NCI-H774 (cell line): Measurements from ENCODE around the gene COX5A.
"Not testable (repeated sequence)": the region's sequence is repeated elsewhere in the genome, so short reads cannot be mapped to it uniquely, and the experiment has no call there.

Experiments
- DNase-seq: peaks from one replicate; lab custom pipeline; 2025; lab: John Stamatoyannopoulos, UW

The COX5A gene

DNA sequence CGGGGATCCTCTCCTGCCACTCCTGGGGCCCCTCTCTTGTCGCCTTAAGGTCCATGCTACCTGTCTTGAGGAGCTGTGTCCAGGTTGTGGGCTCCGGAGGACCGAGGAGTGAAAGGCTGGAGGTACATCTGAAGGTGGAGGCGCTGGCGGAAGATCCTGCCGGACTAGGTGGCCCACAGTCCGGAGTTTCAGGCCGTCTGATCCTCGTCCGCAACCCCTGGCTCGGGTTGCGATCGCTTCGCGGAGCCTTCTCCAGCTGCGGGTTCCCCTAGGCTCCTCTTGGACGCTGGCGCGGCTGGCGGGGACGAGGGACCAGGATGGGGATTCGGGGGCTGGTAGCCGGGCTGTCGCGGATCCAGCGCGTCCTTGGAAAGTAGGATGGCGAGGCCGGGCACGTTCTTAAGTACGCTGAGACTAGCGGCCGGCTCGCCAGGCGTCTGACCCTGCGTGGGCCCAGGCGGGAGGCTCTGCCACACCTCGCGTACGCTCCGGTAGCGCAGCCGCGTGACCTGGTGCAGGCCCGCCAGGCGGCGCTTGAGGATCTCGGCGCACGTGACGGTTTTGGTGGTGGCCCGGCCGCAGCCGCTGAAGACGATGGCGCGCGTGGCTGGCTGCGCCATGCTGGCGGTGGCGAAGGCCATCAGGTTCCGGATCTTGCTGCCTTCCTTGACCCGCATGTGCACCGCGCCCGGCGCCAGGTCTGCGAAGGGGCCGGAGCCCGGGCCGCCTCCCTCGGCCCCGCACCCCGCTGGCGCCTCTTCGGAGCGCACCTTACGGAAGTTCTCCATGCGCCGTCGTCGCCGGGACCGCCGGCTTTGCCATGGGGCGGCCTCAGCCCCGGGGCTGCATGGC lies 18.1 kb upstream of the COX5A start:
- DNase-seq: peak; percentile 51

GRCh38 chr15:74955017-74955416 lies 17.1 kb upstream of the COX5A start:
- no peak for DNase-seq

DNA sequence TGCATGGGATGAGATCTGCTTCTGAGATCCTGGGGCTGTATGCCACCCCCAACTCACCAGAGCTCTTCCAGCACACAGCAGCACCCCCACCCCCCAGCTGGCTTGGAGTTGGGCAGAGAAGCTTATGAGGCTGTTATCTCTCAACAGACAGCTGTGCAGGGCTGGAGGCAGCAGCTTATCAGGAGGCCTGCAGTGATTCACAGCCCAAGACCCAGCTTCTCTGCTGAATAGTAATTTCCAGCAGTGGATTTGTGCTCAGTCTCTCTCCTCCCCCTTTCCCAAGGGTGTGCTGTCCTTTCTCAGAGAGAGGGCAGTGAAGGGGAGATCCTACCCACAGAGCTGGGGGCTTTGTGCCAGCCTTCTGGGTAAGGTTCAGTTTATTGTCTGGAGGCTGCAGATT lies 16.6 kb upstream of the COX5A start:
- DNase-seq: no peak

DNA sequence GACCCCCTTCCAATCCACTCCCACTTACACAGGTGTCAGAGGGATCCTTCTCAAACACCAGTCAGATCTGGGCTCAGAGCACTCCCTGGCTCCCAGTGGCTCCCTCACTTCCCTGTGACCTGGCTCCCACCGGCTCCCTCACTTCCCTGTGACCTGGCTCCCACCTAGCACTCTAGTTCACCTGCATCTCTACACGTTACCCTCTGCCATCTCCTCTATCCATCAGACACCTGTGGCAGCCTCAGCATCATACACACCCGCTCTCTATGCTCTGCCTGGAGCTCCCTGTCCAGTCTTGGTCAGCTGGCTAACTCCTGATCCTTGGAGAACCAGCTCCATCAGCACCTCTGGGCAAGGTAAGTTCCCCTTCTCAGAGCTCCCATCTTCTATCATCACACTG lies 13.1 kb upstream of the COX5A start:
- DNase-seq: no peak

DNA sequence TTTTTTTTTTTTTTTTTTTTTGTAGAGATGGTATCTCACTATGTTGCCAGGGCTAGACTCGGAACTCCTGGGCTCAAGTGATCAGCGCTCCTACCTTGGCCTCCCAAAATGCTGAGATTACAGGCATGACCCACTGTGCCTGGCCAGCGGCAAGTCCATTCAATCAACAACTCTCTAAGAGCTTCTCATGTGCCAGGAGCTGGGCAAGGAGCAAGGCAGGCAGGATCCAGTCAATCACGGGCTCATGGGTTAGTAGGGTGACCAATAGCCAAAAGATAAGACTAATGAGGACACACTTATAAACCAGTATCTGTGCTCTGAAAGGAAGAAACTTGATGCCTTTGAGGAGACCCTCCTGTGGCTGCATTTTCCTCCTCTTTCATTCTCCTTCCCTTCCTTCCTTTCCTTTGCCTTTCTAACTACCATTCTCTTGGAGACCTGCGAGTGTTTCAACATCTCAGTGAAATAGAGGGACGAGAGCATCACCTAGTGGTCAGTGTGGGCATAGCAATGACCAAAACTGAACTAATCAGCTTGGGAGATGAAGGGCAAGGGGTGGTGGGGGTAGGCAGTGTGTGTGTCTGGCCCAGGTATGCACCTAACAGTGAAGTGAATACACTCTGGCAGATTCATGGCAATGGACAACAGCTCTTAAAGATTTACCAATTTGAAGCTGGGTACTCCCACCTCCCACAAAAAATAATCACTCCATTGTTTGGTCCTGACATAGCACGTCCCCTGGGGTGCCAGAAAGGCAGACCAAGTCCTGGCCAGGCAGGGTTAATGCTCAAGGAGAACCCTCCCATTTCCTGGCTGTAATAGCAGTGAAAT lies 12.4 kb upstream of the COX5A start:
- DNase-seq: peak; percentile 41

- DNase-seq: no peak
These were observed 642 bp downstream of the COX5A start for GRCh38 chr15:74937272-74937589.

DNA sequence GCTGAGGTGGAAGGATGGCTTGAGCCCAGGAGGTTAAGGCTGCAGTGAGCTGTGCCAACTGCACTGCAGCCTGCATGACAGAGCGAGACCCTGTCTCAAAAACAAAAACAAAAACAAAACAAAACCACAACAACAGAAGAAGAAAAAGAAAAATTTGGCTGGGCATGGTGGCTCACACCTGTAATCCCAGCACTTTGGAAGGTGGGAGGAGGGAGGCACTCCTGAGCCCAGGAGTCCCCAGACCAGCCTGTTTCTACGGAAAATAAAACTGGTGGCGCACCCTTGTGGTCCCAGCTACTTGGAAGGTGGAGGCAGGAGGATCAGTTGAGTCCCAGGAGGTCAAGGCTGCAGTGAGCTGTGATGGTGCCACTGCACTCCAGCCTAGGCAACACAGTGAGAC lies 2.7 kb downstream of the COX5A start:
- not testable (repeated sequence) for DNase-seq

GRCh38 chr15:74933573-74933972 lies 4.3 kb downstream of the COX5A start:
- DNase-seq: no peak

DNA sequence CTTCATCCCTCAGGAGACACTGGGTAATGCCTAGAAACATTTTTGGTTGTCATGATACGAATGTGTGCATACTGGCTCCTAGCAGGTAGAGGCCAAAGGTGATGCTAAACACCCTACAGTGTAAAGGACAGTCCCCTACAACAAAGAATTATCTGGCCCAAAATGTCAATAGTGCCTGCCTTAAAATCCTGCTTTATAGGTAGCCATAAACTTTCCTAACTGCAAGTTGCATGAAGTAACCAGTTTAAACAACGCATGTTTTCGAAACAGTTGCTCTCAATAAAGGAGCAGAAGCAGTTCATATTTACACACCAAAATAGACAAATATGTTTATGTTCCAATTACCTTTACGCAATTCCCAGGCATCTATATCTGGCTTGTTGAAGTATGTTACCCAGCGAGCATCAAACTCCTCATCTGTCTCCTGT lies 9.1 kb downstream of the COX5A start:
- no peak for DNase-seq

DNA sequence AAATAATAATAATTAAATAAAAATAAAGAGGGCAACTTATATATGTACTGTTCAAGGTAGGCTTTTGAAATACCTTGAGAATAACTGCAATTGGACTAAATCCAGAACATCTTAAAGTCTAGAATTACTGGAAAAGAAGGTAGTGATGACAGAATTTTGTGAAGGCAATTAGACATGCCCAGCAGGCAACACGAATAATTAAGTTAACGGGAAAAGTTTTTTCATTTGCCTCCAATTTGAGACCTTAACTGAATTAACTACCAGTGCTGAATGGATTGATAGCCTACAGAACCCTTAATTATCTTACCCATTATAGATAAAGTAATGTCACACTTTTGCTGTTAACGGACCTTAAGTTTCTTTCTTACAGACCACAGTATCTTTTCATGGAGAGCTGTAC lies 13.3 kb downstream of the COX5A start:
- no peak for DNase-seq

DNA sequence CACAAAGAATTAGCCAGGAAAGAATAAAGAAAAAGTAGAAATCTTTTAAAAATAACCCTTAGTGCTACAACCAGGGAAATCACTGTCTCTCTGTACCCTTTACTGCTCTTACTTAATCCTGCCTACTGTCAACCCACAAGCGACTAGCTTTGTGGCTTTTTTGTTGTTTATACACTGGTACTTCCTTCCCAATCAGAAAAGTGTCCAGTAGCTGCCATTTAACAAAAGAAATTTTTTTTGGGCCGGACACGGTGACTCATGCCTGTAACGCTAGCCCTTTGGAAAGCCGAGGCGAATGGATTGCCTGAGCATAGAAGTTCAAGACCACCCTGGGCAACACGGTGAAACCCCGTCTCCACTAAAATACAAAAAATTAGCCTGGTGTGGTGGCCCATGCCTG lies 17.4 kb downstream of the COX5A start:
- DNase-seq: no peak

- DNase-seq: no peak
These were observed 20.2 kb downstream of the COX5A start for GRCh38 chr15:74917676-74918075.

DNA sequence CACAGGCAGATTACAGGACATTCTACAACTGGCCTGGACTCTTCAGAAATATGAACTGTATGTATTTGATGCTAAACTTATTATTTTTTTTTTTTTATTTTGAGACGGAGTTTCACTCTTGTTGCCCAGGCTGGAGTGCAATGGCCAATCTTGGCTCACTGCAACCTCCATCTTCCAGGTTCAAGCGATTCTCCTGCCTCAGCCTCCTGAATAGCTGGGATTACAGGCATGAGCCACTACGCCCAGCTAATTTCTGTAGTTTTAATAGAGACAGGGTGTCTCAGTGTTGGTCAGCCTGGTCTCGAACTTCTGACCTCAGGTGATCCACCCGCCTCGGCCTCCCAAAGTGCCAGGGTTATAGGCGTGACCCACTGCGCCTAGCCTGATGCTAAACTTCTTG lies 24.1 kb downstream of the COX5A start:
- not testable (repeated sequence) for DNase-seq

DNA sequence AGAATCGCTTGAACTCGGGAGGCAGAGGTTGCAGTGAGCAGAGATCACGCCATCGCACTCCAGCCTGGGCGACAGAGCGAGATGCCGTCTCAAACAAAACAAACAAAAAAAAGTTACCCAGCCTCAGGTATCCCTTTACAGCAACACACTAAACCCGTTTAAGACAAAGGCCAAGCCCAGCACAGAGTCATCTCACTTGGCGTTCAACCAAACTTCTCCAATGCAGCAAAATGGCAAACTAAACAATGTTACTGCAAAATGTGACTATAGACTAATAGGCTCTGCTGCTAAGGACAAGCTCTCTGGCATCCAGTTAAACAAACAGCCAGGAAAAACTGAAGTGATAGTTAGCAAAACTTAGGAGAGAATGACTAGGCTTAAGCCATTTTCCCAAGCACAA lies 24.8 kb downstream of the COX5A start:
- DNase-seq: no peak

- DNase-seq: no peak
These were observed 29.2 kb downstream of the COX5A start for GRCh38 chr15:74908635-74909034.

- DNase-seq: no peak
These were observed 30.6 kb downstream of the COX5A start for GRCh38 chr15:74907163-74907870.

- DNase-seq: peak; percentile 81
These were observed 31.3 kb downstream of the COX5A start, which contains the start of gene FAM219B for GRCh38 chr15:74906450-74907162. Gene FAM219B (minus strand): TSS chr15:74906851. CDS start chr15:74906800, 51 bp downstream.

DNA sequence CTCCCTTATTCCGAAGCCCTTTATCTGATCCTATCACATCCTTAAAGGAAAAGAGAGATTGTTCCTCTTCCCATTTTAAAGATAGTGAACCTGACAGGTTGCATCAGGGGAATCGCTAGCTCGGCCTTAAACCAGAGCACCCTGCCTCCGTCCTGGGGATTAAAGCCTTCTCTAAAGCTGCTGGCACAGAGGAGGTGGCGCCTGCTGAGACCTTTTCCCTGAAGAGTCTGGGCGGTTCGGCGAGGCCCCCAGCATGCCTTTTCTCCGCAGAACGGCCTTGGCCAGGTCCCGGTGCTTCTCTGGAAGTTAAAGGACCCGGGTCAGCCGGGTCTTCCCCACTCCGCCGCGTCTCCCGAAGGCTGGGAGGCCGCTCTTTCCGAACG lies 31.8 kb downstream of the COX5A start:
- DNase-seq: no peak

- DNase-seq: no peak
These were observed 33.6 kb downstream of the COX5A start for GRCh38 chr15:74904190-74904805.

DNA sequence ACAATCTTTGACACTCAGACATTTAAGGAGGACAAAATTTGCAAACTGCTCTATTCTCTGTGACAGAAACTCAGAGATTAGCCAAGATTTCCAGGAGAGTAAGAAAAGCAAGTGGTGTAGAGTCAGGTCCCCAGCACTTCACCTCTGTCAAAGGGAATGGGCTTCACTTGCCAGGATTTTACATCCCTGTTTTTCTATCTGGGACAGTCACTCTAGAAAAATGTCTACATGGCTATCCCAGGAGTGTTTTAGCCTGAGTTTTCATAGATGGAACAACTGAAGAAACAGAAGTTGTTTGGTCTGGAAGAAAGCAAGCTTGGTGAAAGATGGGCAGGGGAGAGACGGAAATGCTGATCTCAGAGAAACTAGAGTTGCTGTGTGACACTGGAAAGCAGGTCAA lies 34.2 kb downstream of the COX5A start:
- DNase-seq: no peak

GRCh38 chr15:74902295-74903075 lies 35.4 kb downstream of the COX5A start:
- DNase-seq: no peak
